NOMO-1 (cell line): ENCODE data around the gene CLN3.
"Not testable (repeated sequence)": the region's sequence is repeated elsewhere in the genome, so short reads cannot be mapped to it uniquely, and the experiment has no call there.

Source experiments
- DNase-seq, 2 experiments: peaks; one replicate each; lab custom pipeline; 2025; ENCODE audit not compliant: unreplicated experiment in 2 of 2; lab: John Stamatoyannopoulos, UW

CLN3 gene

DNA sequence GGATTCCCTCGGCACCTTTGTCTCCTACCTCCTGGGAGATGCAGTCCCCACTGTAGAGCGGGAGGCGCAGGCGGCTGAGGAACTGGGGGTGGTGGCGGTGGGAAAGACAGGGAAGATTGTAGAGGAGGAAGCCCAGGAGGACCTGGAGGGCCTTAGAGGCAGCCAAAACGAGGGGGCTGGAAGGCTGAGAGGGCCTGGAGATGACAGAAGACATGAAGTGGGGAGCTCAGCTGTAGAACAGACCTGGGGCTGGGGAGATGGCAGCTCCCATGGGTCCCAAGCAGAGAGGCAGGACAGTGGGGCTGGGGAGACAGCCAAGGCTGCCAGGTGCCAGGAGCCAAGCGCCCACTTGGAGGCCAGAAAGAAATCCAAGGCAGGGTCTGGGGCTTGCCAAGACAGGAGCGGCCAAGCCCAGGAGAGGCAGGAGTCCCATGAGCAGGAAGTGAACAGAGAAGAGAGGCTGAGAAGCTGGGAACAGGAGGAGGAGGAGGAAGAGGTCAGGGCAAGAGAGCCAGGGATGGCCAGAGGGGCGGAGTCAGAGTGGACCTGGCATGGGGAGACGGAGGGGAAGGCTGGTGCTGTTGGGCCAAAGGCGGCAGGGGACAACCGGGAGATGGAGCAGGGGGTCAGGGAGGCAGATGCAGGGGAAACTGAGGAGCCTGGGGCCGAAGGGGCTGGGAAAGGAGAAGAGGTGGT is 3.4 kb upstream of the CLN3 start:
- peak in 1 of 2 experiments; percentile 37 for DNase-seq

DNA sequence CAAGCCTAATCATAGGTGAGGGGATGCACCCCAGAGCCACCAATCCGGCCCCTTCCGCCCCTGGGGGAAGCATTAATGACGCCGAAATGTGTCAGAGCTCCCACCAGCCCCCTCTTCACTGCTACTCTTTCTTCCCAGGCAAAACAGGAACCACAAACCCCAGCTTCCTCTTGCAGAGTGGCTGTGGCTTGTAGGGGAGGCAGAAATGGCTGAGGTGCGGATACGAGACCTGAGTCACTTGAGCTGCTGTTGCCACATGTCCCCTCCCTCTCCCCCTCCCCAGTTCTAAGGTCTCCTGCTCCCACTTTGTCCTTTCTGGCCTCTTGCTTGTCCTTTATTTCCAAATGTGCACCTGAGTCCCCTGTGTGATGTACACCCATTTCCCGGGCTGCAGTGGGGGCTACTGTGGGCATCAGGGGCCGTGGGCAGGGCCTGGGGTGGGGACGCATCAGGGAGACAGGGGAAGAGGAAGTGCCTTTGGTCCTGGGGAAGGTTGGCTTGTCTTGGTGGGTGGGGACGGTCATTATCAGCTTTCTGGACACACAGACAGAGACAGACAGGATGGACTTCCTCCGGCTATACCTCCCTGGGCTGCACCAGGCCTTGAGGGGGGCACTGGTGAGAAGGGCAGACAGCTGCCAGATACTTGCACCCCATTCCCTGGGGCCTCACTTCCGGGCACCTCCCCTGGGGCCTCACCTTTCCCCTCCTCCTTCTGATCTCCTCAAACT is 2.4 kb upstream of the CLN3 start, which contains the start of gene APOBR:
Gene APOBR (plus strand): TSS at position 523 of the 731 bp plus-strand sequence. CDS start 39 bp downstream, at position 562.
- peak; percentile 98 to 99 for DNase-seq

DNA sequence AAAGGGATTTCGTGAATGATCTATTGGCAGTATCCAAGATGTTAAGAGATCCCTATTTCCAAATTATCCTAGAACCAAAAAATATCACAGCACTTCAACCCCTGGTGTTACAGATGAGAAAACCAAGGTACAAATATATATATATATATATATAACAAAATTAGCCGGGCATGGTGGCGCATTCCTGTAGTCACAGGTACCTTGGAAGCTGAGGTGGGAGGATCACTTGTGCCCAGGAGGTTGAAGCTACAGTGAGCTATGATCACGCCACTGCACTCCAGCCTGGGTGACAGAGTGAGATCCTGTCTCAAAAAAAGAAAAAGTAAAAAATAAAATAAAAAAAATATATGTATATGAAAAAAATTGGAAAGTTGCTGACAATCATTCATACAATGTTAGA is 637 bp upstream of the CLN3 start:
- no peak for DNase-seq

- DNase-seq = peak; percentile 65 to 78
These were observed 474 bp downstream of the CLN3 start for GRCh38 chr16:28491230-28491969.

DNA sequence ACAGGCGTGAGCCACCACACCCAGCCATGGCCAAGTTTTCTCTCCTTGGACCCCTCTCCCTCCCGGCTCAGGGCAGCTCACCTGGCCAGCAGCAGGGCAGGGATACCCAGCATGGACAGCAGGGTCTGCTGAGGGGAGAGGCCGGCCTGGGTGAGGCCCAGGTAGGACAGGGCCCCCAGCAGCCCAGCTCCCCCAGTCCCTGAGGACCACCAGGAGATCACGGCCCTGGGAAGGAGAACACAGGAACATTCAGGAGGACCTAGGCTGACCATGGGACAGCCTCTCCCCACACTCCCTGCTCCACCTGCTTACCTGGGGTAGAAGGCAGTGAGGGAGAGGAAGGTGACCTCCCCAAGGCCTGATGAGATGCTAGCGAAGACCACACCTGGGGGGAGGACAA is 5.6 kb downstream of the CLN3 start:
- DNase-seq = no peak

DNA sequence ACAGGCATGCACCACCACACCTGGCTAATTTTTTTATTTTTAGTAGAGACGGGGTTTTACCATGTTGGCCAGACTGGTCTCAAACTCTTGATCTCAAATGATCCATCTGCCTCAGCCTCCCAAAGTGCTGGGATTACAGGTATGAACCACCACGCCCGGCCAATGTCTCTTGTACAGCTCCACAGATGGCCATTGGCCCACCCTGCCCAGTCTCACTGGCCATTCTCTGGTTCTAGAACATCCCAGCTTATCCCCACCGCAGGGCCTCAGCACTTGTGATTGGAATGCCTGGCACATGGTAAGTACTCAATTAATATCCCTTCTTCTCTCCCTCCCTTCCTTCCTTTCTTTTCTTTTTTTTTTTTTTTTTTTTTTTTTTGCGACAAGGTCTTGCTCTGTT is 8.5 kb downstream of the CLN3 start:
- DNase-seq = not testable (repeated sequence)

DNA sequence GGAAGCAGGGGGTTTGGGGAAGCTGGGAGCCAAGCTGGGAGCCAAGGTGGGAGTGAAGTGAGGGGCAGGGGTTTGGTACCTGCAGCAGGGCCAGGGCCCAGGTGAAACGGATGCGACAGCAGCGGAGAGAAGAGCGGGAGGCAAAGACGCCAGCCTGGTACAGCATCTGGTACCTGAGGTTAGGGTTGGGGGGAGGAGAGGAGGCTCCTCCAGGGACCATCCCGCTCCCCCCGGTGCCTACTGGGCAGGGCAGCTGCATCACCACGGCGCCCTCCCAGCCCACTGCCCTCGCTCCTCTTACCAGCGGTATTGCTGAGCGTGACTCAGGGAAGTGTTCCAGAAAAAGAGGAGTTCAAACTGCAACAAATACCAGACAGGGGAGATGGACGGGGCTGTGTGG is 9.8 kb downstream of the CLN3 start:
- DNase-seq = no peak

DNA sequence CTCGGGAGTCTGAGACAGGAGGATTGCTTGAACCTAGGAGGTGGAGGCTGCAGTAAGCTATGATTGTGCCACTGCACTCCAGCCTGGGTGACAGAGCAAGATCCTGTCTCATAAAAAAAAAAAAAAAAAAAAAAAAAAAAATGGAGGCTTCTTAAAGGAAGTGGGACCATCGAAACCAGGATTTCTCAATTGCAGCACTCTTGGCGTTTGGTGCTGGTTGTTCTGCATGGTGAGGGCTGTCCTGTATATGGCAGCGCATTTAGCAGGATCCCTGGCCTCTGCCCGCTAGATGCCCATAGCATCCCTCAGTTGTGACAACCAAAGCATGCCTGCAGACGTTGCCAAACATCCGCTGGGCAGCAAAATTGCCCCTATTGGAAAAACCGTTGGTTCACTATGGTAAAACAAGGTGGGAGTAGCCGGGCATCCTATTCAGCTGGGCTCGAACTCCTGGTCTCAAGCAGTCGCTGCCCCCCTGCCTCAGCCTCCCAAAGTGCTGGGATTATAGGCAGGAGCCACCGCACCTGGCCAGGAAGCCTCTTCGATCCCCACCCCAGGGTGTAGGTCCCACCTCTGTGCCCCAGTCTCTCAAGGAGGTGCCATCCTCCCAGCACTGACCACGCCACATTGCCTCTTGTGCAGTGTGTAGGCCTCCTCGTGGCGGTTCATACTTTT is 13.2 kb downstream of the CLN3 start:
- peak; percentile 30 to 72 for DNase-seq

DNA sequence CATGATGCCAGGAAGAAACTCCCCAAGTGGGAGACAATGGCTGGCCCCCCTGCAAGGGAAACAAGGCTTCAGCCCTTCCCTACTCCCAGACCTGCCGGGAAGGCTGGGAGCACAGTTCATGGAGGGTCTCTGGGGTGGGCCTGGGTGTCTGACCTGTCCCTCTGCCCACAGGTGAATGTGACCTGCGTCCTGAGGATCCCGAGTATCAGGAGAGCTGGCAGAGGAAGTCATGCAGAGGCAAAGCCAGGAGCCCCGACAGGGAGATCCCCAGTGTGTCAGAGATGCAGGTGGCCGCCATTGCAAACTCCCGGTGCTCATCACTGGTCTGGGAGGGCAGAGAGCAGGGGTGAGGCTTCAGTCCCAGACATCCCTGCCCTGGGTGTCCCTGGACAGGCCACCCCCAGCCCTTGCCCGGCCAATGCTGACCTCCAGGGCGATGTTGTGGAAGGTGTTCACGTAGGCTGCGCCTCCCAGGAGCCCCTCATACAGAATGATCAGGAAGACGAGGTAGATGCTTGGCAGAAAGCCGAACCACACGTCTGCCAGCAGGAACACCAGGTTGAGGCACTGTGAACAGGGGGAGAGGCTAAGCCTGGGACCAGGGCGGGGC is 14.5 kb downstream of the CLN3 start:
- no peak for DNase-seq

DNA sequence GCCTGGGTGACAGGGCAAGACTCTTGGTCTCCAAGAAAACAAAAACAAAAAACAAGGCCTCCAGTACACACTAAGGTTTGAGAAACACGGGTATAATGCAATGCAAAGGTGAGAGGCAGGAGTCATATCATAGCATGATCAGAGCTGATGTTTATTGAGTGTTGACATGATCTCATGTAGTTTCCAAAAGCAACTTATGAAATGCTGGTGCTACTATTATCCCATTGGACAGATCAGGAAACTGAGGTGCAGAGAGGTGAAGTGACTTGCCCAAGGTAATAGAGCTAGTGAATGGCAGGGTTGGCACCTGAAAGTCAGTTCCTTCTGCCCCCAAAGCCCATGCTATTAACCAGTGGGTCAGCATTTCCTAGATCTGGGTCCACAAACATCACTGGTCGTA is 16.7 kb downstream of the CLN3 start:
- DNase-seq = no peak

GRCh38 chr16:28473714-28474265 is 18.1 kb downstream of the CLN3 start:
- no peak for DNase-seq

DNA sequence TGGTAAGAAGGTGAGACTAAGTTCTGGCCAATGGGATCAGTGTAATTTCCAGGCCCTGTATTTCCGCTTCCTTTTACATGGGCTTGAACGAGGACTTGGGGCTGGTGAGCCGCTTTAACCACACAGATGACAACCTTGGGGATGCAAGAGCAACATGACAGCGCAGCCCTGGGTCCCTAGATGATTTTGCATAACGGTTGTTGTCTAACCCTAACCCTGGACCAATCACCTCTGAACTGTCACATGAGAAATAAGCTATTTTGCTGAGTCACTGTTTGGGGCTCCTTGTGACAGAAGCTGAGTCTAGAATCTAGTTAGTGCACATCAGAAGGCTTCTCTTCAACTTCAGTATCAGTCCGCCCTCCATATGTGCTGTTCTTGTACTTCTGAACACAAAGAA is 44.8 kb downstream of the CLN3 start:
- DNase-seq = not testable (repeated sequence)

DNA sequence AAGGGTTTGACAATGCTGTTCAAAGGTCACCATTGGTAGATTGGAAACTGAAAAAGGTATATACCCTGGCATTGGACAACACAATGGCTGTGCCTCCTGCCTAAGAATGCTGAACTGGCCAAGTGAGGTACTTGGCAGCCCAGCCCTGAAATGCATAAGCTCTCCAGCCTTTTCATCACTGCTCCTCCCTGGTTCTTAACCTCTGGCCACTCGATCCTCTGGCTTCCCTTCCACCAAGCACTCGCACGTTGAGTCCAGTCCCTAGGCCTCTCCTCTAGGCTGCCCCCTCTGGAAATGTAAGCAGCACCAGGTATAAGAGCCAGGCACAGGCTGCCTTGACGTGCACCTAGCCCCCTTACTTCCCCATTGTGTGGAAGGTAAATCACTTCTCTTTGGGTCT is 45.5 kb downstream of the CLN3 start:
- not testable (repeated sequence) for DNase-seq

- not testable (repeated sequence) for DNase-seq
These were observed 47.9 kb downstream of the CLN3 start for GRCh38 chr16:28443943-28444342.

- DNase-seq = not testable (repeated sequence)
These were observed 53.0 kb downstream of the CLN3 start for GRCh38 chr16:28438899-28439298.

DNA sequence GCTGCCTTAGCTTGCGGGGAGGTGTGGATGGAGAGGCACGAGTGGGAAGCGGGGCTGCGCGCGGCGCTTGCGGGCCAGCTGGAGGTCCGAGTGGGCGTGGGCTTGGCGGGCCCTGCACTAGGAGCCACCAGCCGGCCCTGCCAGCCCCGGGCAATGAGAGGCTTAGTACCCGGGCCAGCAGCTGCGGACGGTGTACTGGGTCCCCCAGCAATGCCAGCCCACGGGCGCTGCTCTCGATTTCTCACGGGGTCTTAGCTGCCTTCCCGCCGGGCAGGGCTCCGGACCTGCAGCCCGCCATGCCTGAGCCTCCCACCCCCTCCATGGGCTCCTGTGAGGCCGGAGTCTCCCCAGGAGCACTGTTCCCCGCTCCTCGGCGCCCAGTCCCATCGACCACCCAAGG is 56.5 kb downstream of the CLN3 start:
- not testable (repeated sequence) for DNase-seq
